H9 (cell line): ENCODE data around the gene CDC42SE1. TPM values are rescaled to one million over a fixed set of nuclear protein-coding genes. Genes with fewer than 3 reads are reported as not detected.

ENCODE experiments used
- DNase-seq: peaks from one replicate; pipeline ENCODE4 v3.0.0-alpha.2; 2017
- H2AFZ ChIP-seq: one replicate; pipeline ENCODE4 v1.6.1; 2013; ENCODE audit warnings: mild to moderate bottlenecking, low read length, control low read depth, moderate library complexity
- H2AK5ac ChIP-seq: 2 replicates; pipeline ENCODE4 v1.6.1; 2013; ENCODE audit warnings: low read length, control low read depth, mixed read lengths; ENCODE audit not compliant: insufficient read length
- H2BK120ac ChIP-seq: one replicate; pipeline ENCODE4 v1.6.1; 2013; ENCODE audit warnings: low read depth, mild to moderate bottlenecking, low read length, control low read depth, inconsistent platforms; ENCODE audit not compliant: poor library complexity, severe bottlenecking
- H2BK12ac ChIP-seq: 2 replicates; pipeline ENCODE4 v1.6.1; 2013; ENCODE audit warnings: low read length, control low read depth, mixed read lengths, low read depth; ENCODE audit not compliant: insufficient read length
- H2BK15ac ChIP-seq: 2 replicates; pipeline ENCODE4 v1.6.1; 2013; ENCODE audit warnings: low read depth, low read length, control low read depth
- H2BK20ac ChIP-seq: one replicate; pipeline ENCODE4 v1.6.1; 2013; ENCODE audit warnings: low read depth, mild to moderate bottlenecking, low read length, control low read depth, inconsistent platforms; ENCODE audit not compliant: poor library complexity, severe bottlenecking
- H2BK5ac ChIP-seq: 2 replicates; pipeline ENCODE4 v1.6.1; 2013; ENCODE audit warnings: low read length, control low read depth, mixed read lengths; ENCODE audit not compliant: insufficient read length
- H3K14ac ChIP-seq: 2 replicates; pipeline ENCODE4 v1.6.1; 2013; ENCODE audit warnings: low read length, control low read depth; ENCODE audit not compliant: insufficient read depth
- H3K18ac ChIP-seq: 2 replicates; pipeline ENCODE4 v1.6.1; 2013; ENCODE audit warnings: low read depth, mild to moderate bottlenecking, mixed read lengths, low read length, control low read depth; ENCODE audit not compliant: insufficient read length
- H3K23ac ChIP-seq: 2 replicates; pipeline ENCODE4 v1.6.1; 2013; ENCODE audit warnings: low read length, control low read depth, mixed read lengths, low read depth; ENCODE audit not compliant: insufficient read length
- H3K23me2 ChIP-seq: 2 replicates; pipeline ENCODE4 v1.6.1; 2013; ENCODE audit warnings: low read depth, mild to moderate bottlenecking, mixed read lengths, low read length, control low read depth; ENCODE audit not compliant: insufficient read length, poor library complexity, severe bottlenecking
- H3K27ac ChIP-seq: 2 replicates; pipeline ENCODE4 v1.5.1; 2013; ENCODE audit warnings: low read length, control low read depth, mixed read lengths, low read depth; ENCODE audit not compliant: insufficient read length
- H3K27me3 ChIP-seq: 2 replicates; pipeline ENCODE4 v1.6.1; 2013; ENCODE audit warnings: low read length, control low read depth, inconsistent platforms; ENCODE audit not compliant: insufficient read depth
- H3K4ac ChIP-seq: 2 replicates; pipeline ENCODE4 v1.6.1; 2013; ENCODE audit warnings: low read depth, mild to moderate bottlenecking, control low read depth, inconsistent platforms, low read length, moderate library complexity
- H3K4me1 ChIP-seq: 2 replicates; pipeline ENCODE4 v1.6.1; 2013; ENCODE audit warnings: low read length, control low read depth, inconsistent platforms; ENCODE audit not compliant: insufficient read depth
- H3K4me2 ChIP-seq: 2 replicates; pipeline ENCODE4 v1.6.1; 2013; ENCODE audit warnings: low read length, control low read depth, mixed read lengths; ENCODE audit not compliant: insufficient read length, insufficient read depth
- H3K56ac ChIP-seq: 2 replicates; pipeline ENCODE4 v1.6.1; 2013; ENCODE audit warnings: low read depth, mild to moderate bottlenecking, mixed read lengths, low read length, control low read depth; ENCODE audit not compliant: insufficient read length
- H3K79me1 ChIP-seq: 2 replicates; pipeline ENCODE4 v1.6.1; 2013; ENCODE audit warnings: low read depth, mild to moderate bottlenecking, moderate library complexity, low read length, control low read depth, inconsistent platforms; ENCODE audit not compliant: insufficient read depth, poor library complexity, severe bottlenecking
- H3K79me2 ChIP-seq: 2 replicates; pipeline ENCODE4 v1.6.1; 2013; ENCODE audit warnings: low read length, control low read depth, inconsistent platforms; ENCODE audit not compliant: insufficient read depth
- H3K9ac ChIP-seq: 2 replicates; pipeline ENCODE4 v1.6.1; 2013; ENCODE audit warnings: low read length, control low read depth, mixed read lengths; ENCODE audit not compliant: insufficient read length; ENCODE audit errors: extremely low read depth
- H3K9me3 ChIP-seq: one replicate; pipeline ENCODE4 v1.6.1; 2013; ENCODE audit warnings: low read depth, low read length, inconsistent platforms; ENCODE audit not compliant: control insufficient read depth
- H3T11ph ChIP-seq: one replicate; pipeline ENCODE4 v1.6.1; 2013; ENCODE audit warnings: mild to moderate bottlenecking, low read length, control low read depth, inconsistent platforms
- H4K20me1 ChIP-seq: one replicate; pipeline ENCODE4 v1.6.1; 2013; ENCODE audit not compliant: control insufficient read depth, insufficient read length, insufficient read depth
- H4K5ac ChIP-seq: 2 replicates; pipeline ENCODE4 v1.6.1; 2013; ENCODE audit warnings: low read depth, mild to moderate bottlenecking, mixed read lengths, low read length, control low read depth; ENCODE audit not compliant: insufficient read length
- H4K8ac ChIP-seq: replicated peaks from 2 replicates; pipeline ENCODE4 v1.6.1; 2013; ENCODE audit warnings: low read length, control low read depth, mixed read lengths, low read depth; ENCODE audit not compliant: insufficient read length
- H4K91ac ChIP-seq: 2 replicates; pipeline ENCODE4 v1.6.1; 2013; ENCODE audit warnings: low read depth, mild to moderate bottlenecking, moderate library complexity, mixed read lengths, low read length, control low read depth; ENCODE audit not compliant: insufficient read length
- H3K27ac Mint-ChIP-seq, 3 experiments: 2 replicates in 2 of 3; 3 replicates in 1 of 3; pipeline ENCODE4 v1.8.0; 2020 to 2021; ENCODE audit warnings: mixed read lengths in 3 of 3, mild to moderate bottlenecking in 1 of 3, moderate library complexity in 1 of 3
- H3K27me3 Mint-ChIP-seq: 2 replicates; pipeline ENCODE4 v1.8.0; 2021; ENCODE audit warnings: low read depth, mild to moderate bottlenecking, moderate library complexity, mixed read lengths
- H3K36me3 Mint-ChIP-seq, 3 experiments: 2 replicates in 2 of 3; 3 replicates in 1 of 3; pipeline ENCODE4 v1.8.0; 2020 to 2021; ENCODE audit warnings: low read depth in 3 of 3, mixed read lengths in 3 of 3; ENCODE audit not compliant: insufficient read depth in 1 of 3
- H3K4me1 Mint-ChIP-seq, 2 experiments: 2 replicates each; pipeline ENCODE4 v1.8.0; 2020; ENCODE audit warnings: mixed read lengths in 2 of 2
- H3K4me3 Mint-ChIP-seq, 2 experiments: 2 replicates in 1 of 2; 3 replicates in 1 of 2; pipeline ENCODE4 v1.8.0; 2020 to 2021; ENCODE audit warnings: mild to moderate bottlenecking in 2 of 2, mixed read lengths in 2 of 2, moderate library complexity in 1 of 2
- H3K9me3 Mint-ChIP-seq, 2 experiments: 2 replicates in 1 of 2; 3 replicates in 1 of 2; pipeline ENCODE4 v1.8.0; 2020; ENCODE audit warnings: mild to moderate bottlenecking in 2 of 2, mixed read lengths in 2 of 2, moderate library complexity in 1 of 2
- CTCF ChIP-seq: fragments of 200-600 bp; sonication (generic); conservative IDR thresholded peaks from 3 replicates; pipeline ENCODE4 v1.8.0; 2021; ENCODE audit warnings: antibody characterized with exemption, mild to moderate bottlenecking
- WGBS: extraction: QIAGEN DNeasy Blood & Tissue Kit; methylation state at CpG from one replicate; pipeline ENCODE4 v1.1.7; 2013; ENCODE audit warnings: missing lambda C conversion rate, low lambda C conversion rate, mixed read lengths; ENCODE audit not compliant: insufficient read length; ENCODE audit errors: extremely low coverage; 5-methylcytosine and 5-hydroxymethylcytosine counted together
- total RNA-seq: library from RNA; stranded (reverse); gene quantifications from 2 replicates; pipeline ENCODE4 v1.2.1, GENCODE V29; 2021

CDC42SE1 gene
- total RNA-seq, 1 experiment from 2014 or later: 87.3 TPM

GRCh38 chr1:151037032-151037431, 22.4 kb downstream of the CDC42SE1 start:
- H3K36me3 Mint-ChIP-seq: peaks cover 10 to 22% (median 12%) of the 10 kb centered on the region in 3 experiments; a peak in 6 of 7 replicates
- no peak for TF ChIP-seq CTCF
- H3K4me2 ChIP-seq: no peak overlapping the region
- H4K20me1 ChIP-seq: no peaks in the 10 kb centered on the region
- H3K27ac Mint-ChIP-seq: peak overlapping the region in 2 of 3 experiments; percentile 80 to 90; a peak in 1 of 7 replicates
- no peak overlapping the region for H3K18ac ChIP-seq
- no peak overlapping the region for H3K23ac ChIP-seq
- no peak overlapping the region for H2BK15ac ChIP-seq
- no peak overlapping the region for H3K14ac ChIP-seq
- no peak overlapping the region for H3K56ac ChIP-seq
- H2BK12ac ChIP-seq: no peak overlapping the region
- H3K79me1 ChIP-seq: no peaks in the 10 kb centered on the region
- H2AK5ac ChIP-seq: no peak overlapping the region
- WGBS: no CpG with 5 or more reads among the region's 6 CpGs
- H3K9me3 ChIP-seq: no peaks in the 10 kb centered on the region
- no peak overlapping the region for H2BK5ac ChIP-seq
- H3K4me3 Mint-ChIP-seq: no peak overlapping the region
- no peaks in the 10 kb centered on the region for H3K23me2 ChIP-seq
- no peaks in the 10 kb centered on the region for H3K79me2 ChIP-seq
- no peak overlapping the region for H3T11ph ChIP-seq
- no peaks in the 10 kb centered on the region for H3K27me3 ChIP-seq
- H3K4me1 ChIP-seq: no peaks in the 10 kb centered on the region; the same call in 1 of the 2 replicates
- no peaks in the 10 kb centered on the region; the same call in 1 of the 2 replicates for H3K27me3 Mint-ChIP-seq
- H3K4ac ChIP-seq: no peak overlapping the region
- no peak overlapping the region for H2AFZ ChIP-seq
- no peak overlapping the region for H3K9ac ChIP-seq
- H2BK120ac ChIP-seq: no peak overlapping the region
- H2BK20ac ChIP-seq: no peak overlapping the region
- H4K91ac ChIP-seq: no peak overlapping the region
- no peak overlapping the region for H3K27ac ChIP-seq
- H3K4me1 Mint-ChIP-seq: peaks cover 17 to 21% of the 10 kb centered on the region in 2 experiments
- no peak overlapping the region for H4K5ac ChIP-seq
- no peak for DNase-seq
- H3K9me3 Mint-ChIP-seq: no peaks in the 10 kb centered on the region
- no peak overlapping the region for H4K8ac ChIP-seq
